Measurements from ENCODE around the gene INSYN1. TPM values are rescaled to one million over a fixed set of nuclear protein-coding genes. Genes with fewer than 3 reads are reported as not detected.

INSYN1 gene
- total RNA-seq, 2 experiments from 2014 or later = not detected

DNA sequence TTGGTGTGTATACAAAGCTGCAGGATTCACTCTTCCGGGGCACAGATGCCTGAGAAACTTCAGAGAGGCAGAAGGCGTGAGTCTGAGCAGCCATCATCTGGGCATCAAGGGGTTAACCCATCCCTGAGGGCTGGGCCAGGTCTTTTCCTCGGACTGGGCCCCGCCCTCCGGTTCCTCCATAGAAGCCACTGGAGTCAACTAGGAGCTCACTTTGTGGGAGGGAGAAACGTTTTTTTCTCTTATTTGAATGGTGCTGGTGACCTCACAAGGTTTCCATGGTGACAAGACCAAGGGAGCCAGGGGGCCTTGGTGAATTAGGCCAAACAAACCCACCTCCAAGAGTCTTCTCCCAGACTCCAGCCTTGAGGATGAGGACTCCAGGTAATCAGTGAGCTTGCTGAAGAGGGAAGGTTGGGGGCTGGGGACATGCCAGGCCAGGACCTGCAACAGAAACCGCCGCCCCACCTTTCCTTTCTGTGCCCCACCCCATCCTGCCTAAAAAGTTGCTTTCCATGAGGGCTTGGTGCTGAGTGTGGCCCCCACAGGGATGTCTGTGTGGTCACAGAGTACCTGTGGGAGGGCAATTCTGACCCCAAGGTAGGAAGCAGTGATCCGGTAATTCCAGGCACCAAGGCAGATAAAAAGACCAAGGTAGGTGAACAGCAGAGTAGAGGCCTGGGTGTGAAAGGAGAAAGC is 14.8 kb upstream of the INSYN1 start:
- ChIA-PET CTCF (interaction anchor here (0.6 kb wide), 1 partner anchor 11 kb away, joined by 3 read pairs; no protein-coding TSS in a partner anchor), POLR2A (no interaction called here)
- no peaks in the 10 kb centered on the region for H3K36me3 Mint-ChIP-seq (ENCODE audit: low read depth)
- H3K4me1 Mint-ChIP-seq (ENCODE audit: low read depth) = no peaks in the 10 kb centered on the region
- no peak for DNase-seq
- no peak overlapping the region for H3K4me3 Mint-ChIP-seq
- H3K27ac Mint-ChIP-seq = no peak overlapping the region
- no peaks in the 10 kb centered on the region for H3K9me3 Mint-ChIP-seq (ENCODE audit: insufficient read depth)
- ATAC-seq = no peak
- peaks cover 18% of the 10 kb centered on the region for H3K27me3 Mint-ChIP-seq (ENCODE audit: low read depth)

DNA sequence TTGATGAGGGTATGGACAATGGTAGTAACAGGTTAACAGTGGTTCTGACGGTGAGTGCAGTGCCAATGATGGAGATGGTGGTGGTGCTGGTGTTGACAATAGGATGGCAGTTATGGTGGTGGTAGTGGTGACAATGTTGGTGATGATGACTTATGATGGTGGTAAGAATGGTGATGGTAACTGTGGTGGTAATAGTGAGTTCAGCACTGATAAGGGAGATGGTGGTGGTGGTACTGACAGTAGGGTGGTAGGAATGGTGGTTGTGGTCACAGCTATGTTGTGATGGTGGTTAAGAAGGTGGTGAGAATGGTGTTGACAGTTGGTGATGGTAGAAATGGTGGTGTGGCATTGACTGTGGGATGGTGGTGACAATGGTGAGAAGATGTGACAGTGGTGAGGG is 13.4 kb upstream of the INSYN1 start:
- Mint-ChIP-seq H3K36me3 (ENCODE audit: low read depth) (no peaks in the 10 kb centered on the region), H3K9me3 (ENCODE audit: insufficient read depth) (no peaks in the 10 kb centered on the region), H3K4me1 (ENCODE audit: low read depth) (no peaks in the 10 kb centered on the region), H3K27ac (no peak overlapping the region), H3K4me3 (no peak overlapping the region), H3K27me3 (ENCODE audit: low read depth) (peaks cover 18% of the 10 kb centered on the region)
- ATAC-seq (no peak), DNase-seq (no peak)
- CTCF ChIA-PET = no interaction called here
- POLR2A ChIA-PET = no interaction called here

DNA sequence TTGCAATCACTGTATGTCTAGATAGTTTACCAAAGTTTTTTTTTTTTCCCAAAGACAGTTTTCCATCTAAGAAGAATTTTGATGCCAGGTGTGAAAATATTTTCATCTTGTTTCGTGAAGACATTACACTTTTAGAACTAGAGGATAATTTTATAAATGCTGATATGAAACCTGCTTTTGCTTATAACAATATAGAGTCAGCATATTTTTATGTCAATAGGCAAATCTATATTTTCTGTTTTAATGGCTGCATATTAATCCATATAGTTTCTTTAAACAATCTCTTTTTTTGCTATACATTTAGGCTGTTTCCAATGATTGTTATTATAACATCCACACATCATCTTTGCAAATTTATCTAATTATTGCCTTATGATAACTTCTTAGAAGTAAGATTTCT is 12.6 kb upstream of the INSYN1 start:
- Mint-ChIP-seq H3K4me3 (no peak overlapping the region), H3K27me3 (ENCODE audit: low read depth) (peaks cover 14% of the 10 kb centered on the region), H3K36me3 (ENCODE audit: low read depth) (no peaks in the 10 kb centered on the region), H3K9me3 (ENCODE audit: insufficient read depth) (no peaks in the 10 kb centered on the region), H3K27ac (no peak overlapping the region), H3K4me1 (ENCODE audit: low read depth) (no peaks in the 10 kb centered on the region)
- ATAC-seq (no peak), DNase-seq (no peak)
- CTCF ChIA-PET = no interaction called here
- POLR2A ChIA-PET = no interaction called here

DNA sequence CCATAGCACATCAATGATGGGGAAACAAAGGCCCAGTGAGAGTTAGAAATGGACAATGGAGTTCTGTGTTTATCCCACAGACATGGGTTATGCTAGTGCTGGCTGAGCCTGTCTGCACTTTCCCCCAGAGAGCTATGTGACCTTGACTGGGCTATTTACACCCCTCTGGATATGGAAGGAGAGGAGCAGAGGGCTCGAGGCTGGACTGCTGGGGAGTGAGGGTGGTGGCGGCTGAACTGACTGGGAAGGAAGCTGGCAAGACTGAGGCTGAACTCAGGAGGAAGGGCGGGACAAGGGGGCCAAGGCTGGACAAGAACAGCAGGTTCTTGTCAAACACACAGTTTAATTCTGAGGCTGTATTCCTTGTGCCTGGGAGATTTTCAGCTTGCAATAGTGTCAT is 10.8 kb upstream of the INSYN1 start:
- Mint-ChIP-seq H3K27me3 (ENCODE audit: low read depth) (peaks cover 14% of the 10 kb centered on the region), H3K27ac (no peak overlapping the region), H3K36me3 (ENCODE audit: low read depth) (no peaks in the 10 kb centered on the region), H3K4me1 (ENCODE audit: low read depth) (no peaks in the 10 kb centered on the region), H3K4me3 (no peak overlapping the region), H3K9me3 (ENCODE audit: insufficient read depth) (no peaks in the 10 kb centered on the region)
- ChIA-PET CTCF (no interaction called here), POLR2A (no interaction called here)
- no peak for ATAC-seq
- DNase-seq = no peak

DNA sequence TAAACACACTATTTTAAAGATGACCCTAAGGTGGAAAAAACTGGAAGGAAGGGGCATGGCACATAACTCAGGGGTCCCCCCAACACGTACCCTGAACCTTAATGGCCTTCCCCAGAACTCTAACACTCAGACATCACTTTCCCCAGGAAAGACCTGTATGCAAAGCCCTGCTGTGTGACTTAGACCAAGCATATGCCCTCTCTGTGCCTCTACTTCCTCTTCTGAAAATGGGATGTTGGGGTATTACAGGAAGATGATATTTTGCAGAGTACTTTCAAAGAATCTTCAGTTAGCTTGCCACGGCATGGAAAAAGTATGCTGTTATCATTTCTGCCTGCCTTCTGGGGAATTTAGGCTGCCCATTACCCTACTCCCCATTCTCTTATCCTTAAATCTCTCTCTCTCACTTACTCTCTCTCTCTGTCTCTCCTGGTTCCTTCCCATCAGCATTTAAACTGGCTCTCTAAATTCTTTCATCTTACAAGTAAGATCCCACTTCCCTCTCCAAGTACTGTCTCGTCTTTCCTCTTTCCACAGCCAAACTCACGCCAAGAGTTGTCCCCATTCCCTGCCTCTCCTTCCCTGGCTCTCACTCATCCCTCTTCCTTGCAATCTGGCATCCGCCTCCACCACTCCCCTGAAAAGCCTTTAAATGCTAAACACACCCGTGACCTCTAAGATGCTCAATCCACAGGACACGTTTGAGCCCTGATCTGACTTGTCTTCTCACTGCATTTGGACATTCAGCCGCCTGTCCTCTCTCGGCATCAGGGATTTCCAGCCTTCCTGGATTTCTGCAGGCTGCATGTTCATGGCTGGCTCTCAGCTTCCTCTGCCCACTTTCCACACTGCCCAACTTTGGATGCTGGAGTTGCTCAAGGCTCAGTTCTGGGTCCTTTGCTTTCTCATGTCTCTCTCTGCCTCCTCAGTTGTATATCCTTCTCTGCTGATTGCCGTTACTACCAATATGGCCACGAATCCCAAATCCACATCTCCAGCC is 7.5 kb upstream of the INSYN1 start:
- H3K4me3 Mint-ChIP-seq = no peak overlapping the region
- DNase-seq (no peak), ATAC-seq (no peak)
- ChIA-PET CTCF (no interaction called here), POLR2A (no interaction called here)
- H3K36me3 Mint-ChIP-seq (ENCODE audit: low read depth) = no peaks in the 10 kb centered on the region
- peaks cover 24% of the 10 kb centered on the region for H3K27me3 Mint-ChIP-seq (ENCODE audit: low read depth)
- no peaks in the 10 kb centered on the region for H3K4me1 Mint-ChIP-seq (ENCODE audit: low read depth)
- no peaks in the 10 kb centered on the region for H3K9me3 Mint-ChIP-seq (ENCODE audit: insufficient read depth)
- no peak overlapping the region for H3K27ac Mint-ChIP-seq

DNA sequence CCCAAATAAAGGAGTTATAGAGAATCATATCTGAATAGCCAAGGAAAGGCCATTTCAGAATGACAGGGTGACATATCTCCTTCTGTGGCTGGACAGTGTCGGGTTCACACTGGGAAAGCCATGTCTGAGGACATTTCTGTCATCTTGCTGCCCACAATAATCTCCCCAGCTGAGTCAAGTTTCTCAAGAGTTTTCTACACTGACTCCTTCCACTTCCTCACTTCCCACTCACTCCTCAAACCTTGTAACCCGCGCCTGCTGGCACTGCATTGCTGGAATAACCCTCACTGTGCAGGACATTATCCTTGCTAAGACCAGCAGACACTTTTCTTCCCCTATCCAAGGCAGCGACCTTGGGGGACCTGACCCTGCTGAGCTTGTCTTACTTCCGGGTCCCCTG is 5.3 kb upstream of the INSYN1 start:
- ChIA-PET POLR2A (no interaction called here), CTCF (no interaction called here)
- Mint-ChIP-seq H3K4me3 (no peak overlapping the region), H3K9me3 (ENCODE audit: insufficient read depth) (no peaks in the 10 kb centered on the region), H3K4me1 (ENCODE audit: low read depth) (no peaks in the 10 kb centered on the region), H3K27ac (no peak overlapping the region), H3K36me3 (ENCODE audit: low read depth) (no peaks in the 10 kb centered on the region), H3K27me3 (ENCODE audit: low read depth) (peaks cover 38% of the 10 kb centered on the region)
- no peak for DNase-seq
- ATAC-seq = no peak

DNA sequence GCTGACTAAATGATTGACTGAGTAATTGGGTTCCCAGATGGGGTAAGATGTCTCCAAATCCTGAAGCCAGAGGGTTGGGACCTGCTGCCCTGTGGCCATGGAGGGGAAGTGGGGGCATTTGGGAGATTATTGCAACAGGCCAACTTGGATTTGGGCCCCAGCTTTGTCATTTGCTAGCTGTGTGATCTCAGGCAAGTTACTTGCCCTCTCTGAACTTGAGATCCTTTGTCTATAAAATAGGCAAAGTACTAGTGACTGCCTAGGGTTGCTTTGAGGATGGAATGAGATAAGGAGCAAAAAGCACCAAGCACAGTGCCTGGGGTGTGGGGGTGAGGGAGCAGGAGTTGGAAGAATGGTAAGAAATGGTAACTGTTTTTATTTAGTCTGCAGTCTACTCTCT is 4.4 kb upstream of the INSYN1 start:
- Mint-ChIP-seq H3K4me1 (ENCODE audit: low read depth) (no peaks in the 10 kb centered on the region), H3K9me3 (ENCODE audit: insufficient read depth) (no peaks in the 10 kb centered on the region), H3K4me3 (no peak overlapping the region), H3K36me3 (ENCODE audit: low read depth) (no peaks in the 10 kb centered on the region), H3K27me3 (ENCODE audit: low read depth) (peaks cover 39% of the 10 kb centered on the region), H3K27ac (no peak overlapping the region)
- CTCF ChIA-PET = interaction anchor here (1.4 kb wide), 1 partner anchor 11 kb away, joined by 3 read pairs; no protein-coding TSS in a partner anchor
- POLR2A ChIA-PET = no interaction called here
- ATAC-seq (no peak), DNase-seq (no peak)

DNA sequence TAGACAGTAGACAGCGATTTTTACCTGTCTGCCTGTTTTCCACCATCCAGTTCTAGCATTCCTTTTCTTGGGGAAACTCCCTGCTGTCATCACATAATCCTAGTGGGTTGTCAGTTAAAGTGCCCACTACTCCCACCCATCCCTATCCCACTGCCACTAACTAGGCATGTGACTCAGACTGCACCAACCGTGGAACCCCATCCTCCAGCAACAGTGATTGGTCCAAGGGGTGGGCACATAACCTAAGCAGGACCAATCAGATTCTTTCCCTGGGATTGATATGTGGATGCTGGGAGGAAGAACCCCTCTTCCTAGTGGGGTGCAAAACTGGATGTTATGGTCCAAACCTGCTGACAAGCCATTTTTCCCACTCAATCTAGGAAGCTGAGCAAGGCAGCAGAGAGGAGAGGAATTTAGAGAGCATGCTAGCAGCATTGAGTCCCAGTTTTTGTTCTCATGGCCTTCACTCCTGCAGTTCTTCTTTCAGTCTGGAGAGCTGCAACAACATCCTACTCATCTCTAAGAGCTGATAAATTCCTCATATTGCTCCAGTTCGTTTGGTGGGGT is 3.9 kb upstream of the INSYN1 start:
- Mint-ChIP-seq H3K27me3 (ENCODE audit: low read depth) (peaks cover 39% of the 10 kb centered on the region), H3K4me1 (ENCODE audit: low read depth) (no peaks in the 10 kb centered on the region), H3K27ac (no peak overlapping the region), H3K36me3 (ENCODE audit: low read depth) (no peaks in the 10 kb centered on the region), H3K9me3 (ENCODE audit: insufficient read depth) (no peaks in the 10 kb centered on the region), H3K4me3 (no peak overlapping the region)
- ATAC-seq (no peak), DNase-seq (no peak)
- CTCF ChIA-PET = interaction anchor here (1.4 kb wide), 1 partner anchor 11 kb away, joined by 3 read pairs; no protein-coding TSS in a partner anchor
- POLR2A ChIA-PET = no interaction called here

DNA sequence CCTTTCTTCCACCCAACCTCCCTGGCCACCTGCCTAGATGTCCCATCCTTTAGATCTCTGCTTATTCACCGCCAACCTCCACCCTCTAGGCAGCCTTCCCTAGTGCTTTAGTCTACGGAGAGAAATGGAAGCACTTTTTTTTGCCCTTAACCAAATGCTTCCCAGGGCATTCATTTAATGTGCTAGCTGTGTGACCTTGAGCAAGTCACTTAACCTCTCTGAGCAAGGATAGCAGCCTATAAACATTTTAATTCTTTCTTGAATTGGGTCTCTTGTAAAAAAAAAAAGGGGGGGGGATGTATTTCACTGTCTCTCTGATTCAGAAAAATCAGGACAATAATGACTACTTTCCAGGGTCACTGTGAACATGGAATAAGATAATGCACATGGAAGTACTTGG is 3.2 kb upstream of the INSYN1 start:
- Mint-ChIP-seq H3K9me3 (ENCODE audit: insufficient read depth) (no peaks in the 10 kb centered on the region), H3K27me3 (ENCODE audit: low read depth) (peaks cover 40% of the 10 kb centered on the region), H3K27ac (no peak overlapping the region), H3K4me1 (ENCODE audit: low read depth) (no peaks in the 10 kb centered on the region), H3K36me3 (ENCODE audit: low read depth) (no peaks in the 10 kb centered on the region), H3K4me3 (no peak overlapping the region)
- no peak for DNase-seq
- ChIA-PET CTCF (interaction anchor here (1.4 kb wide), 1 partner anchor 12 kb away, joined by 3 read pairs; no protein-coding TSS in a partner anchor), POLR2A (no interaction called here)
- ATAC-seq = no peak

DNA sequence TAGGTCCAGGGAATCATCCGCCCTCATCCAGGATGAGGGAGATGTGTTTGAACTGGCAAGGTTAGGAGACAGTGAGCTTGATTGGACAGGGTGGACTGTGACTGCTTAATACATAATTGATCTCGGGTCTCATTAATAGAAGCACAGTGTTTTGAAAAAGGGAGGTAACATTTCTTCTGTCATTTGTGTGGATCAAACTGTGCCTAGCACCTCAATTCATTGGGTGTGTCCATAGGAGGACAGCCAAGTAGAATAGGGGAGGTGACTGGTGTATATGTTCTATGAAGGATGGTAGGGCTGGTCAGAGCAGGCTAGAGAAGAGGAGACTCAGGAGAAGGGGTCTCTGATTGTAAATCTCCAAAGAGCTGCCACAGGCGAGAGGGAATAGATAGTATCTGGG is 2.8 kb upstream of the INSYN1 start:
- H3K27ac Mint-ChIP-seq = no peak overlapping the region
- H3K4me1 Mint-ChIP-seq (ENCODE audit: low read depth) = no peaks in the 10 kb centered on the region
- no peaks in the 10 kb centered on the region for H3K9me3 Mint-ChIP-seq (ENCODE audit: insufficient read depth)
- DNase-seq (no peak), ATAC-seq (no peak)
- H3K36me3 Mint-ChIP-seq (ENCODE audit: low read depth) = no peaks in the 10 kb centered on the region
- no peak overlapping the region for H3K4me3 Mint-ChIP-seq
- H3K27me3 Mint-ChIP-seq (ENCODE audit: low read depth) = peaks cover 42% of the 10 kb centered on the region
- ChIA-PET POLR2A (no interaction called here), CTCF (no interaction called here)

DNA sequence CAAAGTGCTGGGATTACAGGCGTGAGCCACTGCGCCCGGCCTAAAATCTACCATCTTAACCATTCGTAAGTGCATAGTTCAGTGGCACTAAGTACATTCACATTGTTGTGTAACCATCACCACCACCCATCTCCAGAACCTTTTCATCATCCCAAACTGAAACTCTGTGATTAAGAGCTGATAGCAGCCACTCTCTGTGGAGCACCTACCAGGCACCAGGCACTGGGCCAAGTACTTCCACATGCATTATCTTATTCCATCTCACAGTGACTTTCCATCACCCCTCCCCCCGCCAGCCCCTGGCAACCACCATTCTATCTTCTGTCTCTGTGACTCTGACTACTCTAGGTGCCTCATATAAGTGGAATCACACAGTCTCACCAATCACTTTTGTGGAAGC is 2.3 kb upstream of the INSYN1 start:
- ChIA-PET POLR2A (no interaction called here), CTCF (no interaction called here)
- no peak for DNase-seq
- Mint-ChIP-seq H3K27ac (no peak overlapping the region), H3K27me3 (ENCODE audit: low read depth) (peaks cover 47% of the 10 kb centered on the region), H3K36me3 (ENCODE audit: low read depth) (no peaks in the 10 kb centered on the region), H3K4me1 (ENCODE audit: low read depth) (no peaks in the 10 kb centered on the region), H3K4me3 (no peak overlapping the region), H3K9me3 (ENCODE audit: insufficient read depth) (no peaks in the 10 kb centered on the region)
- ATAC-seq = no peak

DNA sequence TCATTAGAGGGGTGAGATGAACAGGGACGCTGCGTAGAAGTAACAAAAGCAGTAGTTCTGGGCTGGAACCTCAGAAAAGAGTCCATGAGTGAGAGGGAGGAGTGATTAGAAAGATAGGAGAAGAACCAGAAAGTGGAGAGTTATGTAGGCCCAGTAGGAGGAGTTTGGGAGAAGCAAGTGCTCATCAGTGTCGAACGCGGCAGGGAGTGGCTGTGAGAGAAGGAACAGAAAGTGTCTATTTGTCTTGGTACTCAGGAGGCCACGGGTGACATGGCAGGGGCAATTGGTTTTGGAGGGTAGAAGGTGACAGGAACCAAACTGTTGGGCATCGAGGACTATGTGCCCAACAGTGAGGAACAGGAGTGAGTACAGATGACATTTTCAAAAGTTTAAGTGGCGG is 1.3 kb upstream of the INSYN1 start:
- POLR2A ChIA-PET = no interaction called here
- DNase-seq (no peak), ATAC-seq (no peak)
- H3K9me3 Mint-ChIP-seq (ENCODE audit: insufficient read depth) = no peaks in the 10 kb centered on the region
- no peaks in the 10 kb centered on the region for H3K4me1 Mint-ChIP-seq (ENCODE audit: low read depth)
- H3K4me3 Mint-ChIP-seq = no peak overlapping the region
- H3K27me3 Mint-ChIP-seq (ENCODE audit: low read depth) = peaks cover 53% of the 10 kb centered on the region
- CTCF ChIA-PET = no interaction called here
- H3K27ac Mint-ChIP-seq = no peak overlapping the region
- H3K36me3 Mint-ChIP-seq (ENCODE audit: low read depth) = no peaks in the 10 kb centered on the region
